Ishikawa (cell line): ENCODE measurements around the gene COMTD1.
A peak's percentile ranks its signal among the peaks of the same experiment; 100 is the strongest.

Experiments used
- CEBPB ChIP-seq: IDR thresholded peaks from 2 replicates; pipeline ENCODE4 v1.6.1; 2012
- CREB1 ChIP-seq: IDR thresholded peaks from 2 replicates; pipeline ENCODE4 v1.6.1; 2012; ENCODE audit warnings: low read depth
- EGR1 ChIP-seq: IDR thresholded peaks from 2 replicates; pipeline ENCODE4 v1.6.1; 2012
- EP300 ChIP-seq: IDR thresholded peaks from 2 replicates; pipeline ENCODE4 v1.6.1; 2012; ENCODE audit warnings: borderline replicate concordance
- MAX ChIP-seq: IDR thresholded peaks from 2 replicates; pipeline ENCODE4 v1.6.1; 2012
- RAD21 ChIP-seq: IDR thresholded peaks from 2 replicates; pipeline ENCODE4 v1.6.1; 2012; ENCODE audit warnings: low read depth
- REST ChIP-seq: IDR thresholded peaks from 2 replicates; pipeline ENCODE4 v1.6.1; 2012; ENCODE audit warnings: low read depth, mild to moderate bottlenecking
- TAF1 ChIP-seq: IDR thresholded peaks from 2 replicates; pipeline ENCODE4 v1.6.1; 2012; ENCODE audit warnings: low read depth, mild to moderate bottlenecking
- TCF12 ChIP-seq: IDR thresholded peaks from 2 replicates; pipeline ENCODE4 v1.6.1; 2012; ENCODE audit warnings: low read depth
- TEAD4 ChIP-seq: IDR thresholded peaks from 2 replicates; pipeline ENCODE4 v1.6.1; 2012
- USF1 ChIP-seq: IDR thresholded peaks from 2 replicates; pipeline ENCODE4 v1.6.1; 2012
- YY1 ChIP-seq: IDR thresholded peaks from 2 replicates; pipeline ENCODE4 v1.6.1; 2012; ENCODE audit warnings: low read depth
- ZBTB7A ChIP-seq: IDR thresholded peaks from 2 replicates; pipeline ENCODE4 v1.6.1; 2012; ENCODE audit warnings: low read depth

- TF ChIP-seq CEBPB (no peak), MAX (no peak), TCF12 (peak; percentile 37; the same call in 1 of the 2 replicates), YY1 (0 out of 2 replicates have a peak, but pooled peaks have one; percentile 40), TEAD4 (no peak; the same call in 1 of the 2 replicates), RAD21 (no peak), USF1 (peak; percentile 22; the same call in 1 of the 2 replicates), REST (no peak), EP300 (no peak), EGR1 (no peak), ZBTB7A (no peak; the same call in 1 of the 2 replicates), TAF1 (no peak; the same call in 1 of the 2 replicates), CREB1 (0 out of 2 replicates have a peak, but pooled peaks have one; percentile 7)
Measured at GRCh38 chr10:75234683-75235374, 928 bp downstream of the COMTD1 start.
